Activated CD4-positive, alpha-beta T cell treated with anti-CD3 and anti-CD28 coated beads, Interleukin-2, amount 10 ng/mL, durations not matched to agents 24 days and 14 days (primary cell): Measurements from ENCODE around the gene CARD19. TPM values are rescaled to one million over a fixed set of nuclear protein-coding genes. Genes with fewer than 3 reads are reported as not detected.

ENCODE experiments used
- DNase-seq: peaks from one replicate; pipeline ENCODE4 v3.0.0; 2022
- H3K27ac Mint-ChIP-seq: one replicate; pipeline ENCODE4 v1.8.0; 2022; ENCODE audit warnings: mild to moderate bottlenecking, mixed read lengths
- H3K27me3 Mint-ChIP-seq: one replicate; pipeline ENCODE4 v1.8.0; 2022; ENCODE audit warnings: mixed read lengths
- H3K36me3 Mint-ChIP-seq: one replicate; pipeline ENCODE4 v1.8.0; 2022; ENCODE audit warnings: low read depth, mild to moderate bottlenecking, mixed read lengths
- H3K4me1 Mint-ChIP-seq: one replicate; pipeline ENCODE4 v1.8.0; 2021; ENCODE audit warnings: mixed read lengths
- H3K4me3 Mint-ChIP-seq: one replicate; pipeline ENCODE4 v1.8.0; 2022; ENCODE audit warnings: mild to moderate bottlenecking, moderate library complexity, mixed read lengths
- H3K9me3 Mint-ChIP-seq: one replicate; pipeline ENCODE4 v1.8.0; 2021; ENCODE audit warnings: mixed read lengths
- intact Hi-C: fragments of 100-400 bp; cut with micrococcal nuclease; formaldehyde crosslinking; loops from one replicate; pipeline ENCODE4 v1.15.1; 2023
- total RNA-seq: library from RNA; stranded (reverse); gene quantifications from 2 replicates; pipeline ENCODE4 v1.2.3, GENCODE V29; 2022

The CARD19 gene
- total RNA-seq, 1 donor from 2014 or later, result 44.0 TPM

DNA sequence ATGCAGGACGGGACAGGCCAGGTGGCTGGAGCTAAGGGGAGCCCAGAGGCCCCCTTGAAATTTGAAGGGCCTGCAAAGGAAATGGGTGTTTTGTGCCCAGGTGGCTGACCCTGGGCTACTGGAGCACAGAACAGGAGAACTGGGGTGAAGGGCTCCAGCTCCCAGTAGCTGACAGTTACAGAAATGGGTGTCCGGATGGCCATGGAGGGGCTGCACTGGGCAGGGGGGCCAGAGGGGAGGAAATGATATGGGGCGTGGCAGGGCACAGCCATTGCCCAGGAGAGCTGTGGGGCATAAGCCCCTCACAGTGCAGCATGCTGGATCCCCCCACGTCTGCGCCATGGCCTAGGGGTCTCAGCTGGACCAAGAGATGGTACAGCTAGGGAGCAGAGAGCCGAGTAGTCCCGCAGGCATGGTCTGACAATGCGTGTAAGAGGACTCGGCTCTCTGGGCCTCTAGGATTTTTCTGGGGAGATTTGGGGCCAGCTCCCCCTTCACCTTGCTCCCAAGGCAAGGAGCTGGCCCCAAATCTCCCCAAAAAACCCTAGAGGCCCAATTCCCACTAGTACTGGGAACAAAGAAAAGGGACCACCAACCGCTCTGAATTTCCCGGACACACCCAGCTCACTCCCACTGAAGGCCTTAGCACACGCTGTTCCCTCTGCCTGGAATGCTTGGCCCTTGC lies 7.9 kb upstream of the CARD19 start:
- H3K36me3 Mint-ChIP-seq, result peaks cover 67% of the 10 kb centered on the region
- DNase-seq, result no peak
- no peak overlapping the region for H3K4me3 Mint-ChIP-seq
- intact Hi-C loops, result no loop called here
- H3K9me3 Mint-ChIP-seq, result peaks cover 5% of the 10 kb centered on the region
- H3K4me1 Mint-ChIP-seq, result peaks cover 43% of the 10 kb centered on the region
- H3K27ac Mint-ChIP-seq, result no peak overlapping the region
- no peaks in the 10 kb centered on the region for H3K27me3 Mint-ChIP-seq

DNA sequence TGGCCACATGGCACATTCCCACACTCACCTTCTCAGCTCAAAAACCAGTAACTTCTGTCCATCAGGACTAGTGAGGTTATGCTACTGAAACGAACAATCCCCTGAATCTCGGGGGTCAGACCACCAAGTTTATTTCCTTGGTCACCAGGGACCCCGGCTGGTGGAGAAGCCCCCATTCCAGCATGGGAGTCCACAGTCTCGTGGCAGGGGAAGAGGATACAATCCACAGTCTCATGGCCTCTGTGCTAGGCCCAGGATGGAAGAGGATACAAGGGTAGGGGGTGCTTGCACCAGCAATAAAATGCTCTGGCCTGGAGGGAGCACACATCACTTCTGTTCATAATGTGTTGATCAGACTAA lies 7.4 kb upstream of the CARD19 start:
- Mint-ChIP-seq H3K9me3 (peaks cover 5% of the 10 kb centered on the region), H3K27me3 (no peaks in the 10 kb centered on the region), H3K4me1 (peaks cover 45% of the 10 kb centered on the region), H3K4me3 (no peak overlapping the region), H3K27ac (no peak overlapping the region), H3K36me3 (peaks cover 66% of the 10 kb centered on the region)
- DNase-seq, result no peak
- intact Hi-C loops, result no loop called here

DNA sequence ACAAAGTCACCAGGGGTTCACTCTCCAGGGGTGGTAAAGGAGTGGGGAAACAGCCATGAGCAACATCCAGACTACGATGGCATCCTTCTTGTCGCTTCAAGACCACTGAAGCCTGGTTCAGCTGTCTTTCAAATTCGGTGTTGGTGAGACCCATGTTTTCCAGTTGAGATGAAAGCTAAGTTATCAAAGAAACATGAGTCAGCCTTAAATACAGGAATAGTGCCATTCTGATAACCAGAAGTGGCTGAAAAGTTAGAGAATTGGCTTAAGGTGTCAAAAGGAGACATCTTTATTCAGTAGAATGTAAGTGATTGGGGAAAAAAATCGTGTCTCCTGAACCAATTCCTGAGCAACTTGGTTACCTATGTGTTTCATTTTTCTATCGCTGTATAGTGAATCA lies 7.0 kb upstream of the CARD19 start:
- no peak for DNase-seq
- peak overlapping the region; percentile 39 for H3K27ac Mint-ChIP-seq
- intact Hi-C loops, result no loop called here
- peaks cover 63% of the 10 kb centered on the region for H3K36me3 Mint-ChIP-seq
- no peak overlapping the region for H3K4me3 Mint-ChIP-seq
- H3K4me1 Mint-ChIP-seq, result peaks cover 46% of the 10 kb centered on the region
- no peaks in the 10 kb centered on the region for H3K27me3 Mint-ChIP-seq
- peaks cover 5% of the 10 kb centered on the region for H3K9me3 Mint-ChIP-seq

DNA sequence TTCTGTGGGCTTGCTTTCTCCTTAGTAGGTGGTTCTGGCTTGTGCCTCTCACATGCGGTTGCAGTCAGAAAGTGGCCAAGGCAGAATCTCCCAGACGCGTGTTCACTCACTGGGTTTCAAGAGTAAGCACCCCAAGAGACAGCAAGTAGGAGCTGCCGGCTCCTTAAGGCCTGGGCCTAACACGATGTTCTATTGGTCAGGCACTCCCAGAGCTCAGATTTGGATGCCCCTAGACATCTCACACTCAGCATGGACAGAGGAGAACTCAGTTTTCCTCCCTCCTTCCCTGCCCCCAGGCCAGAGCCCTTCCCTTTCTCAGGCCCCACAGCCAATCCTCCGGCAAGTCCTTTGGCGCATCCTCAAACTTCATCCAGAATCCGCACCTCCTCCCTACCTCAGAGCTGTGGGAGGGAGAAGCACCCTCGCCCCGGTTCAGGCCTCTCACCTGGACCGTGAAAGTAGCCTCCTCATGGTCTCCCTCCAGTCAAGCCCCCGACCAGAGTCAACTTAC lies 6.5 kb upstream of the CARD19 start:
- Mint-ChIP-seq H3K36me3 (peaks cover 62% of the 10 kb centered on the region), H3K27me3 (no peaks in the 10 kb centered on the region), H3K27ac (peak overlapping the region; percentile 59), H3K4me3 (no peak overlapping the region), H3K4me1 (peaks cover 49% of the 10 kb centered on the region), H3K9me3 (peaks cover 5% of the 10 kb centered on the region)
- no peak for DNase-seq
- intact Hi-C loops, result no loop called here

DNA sequence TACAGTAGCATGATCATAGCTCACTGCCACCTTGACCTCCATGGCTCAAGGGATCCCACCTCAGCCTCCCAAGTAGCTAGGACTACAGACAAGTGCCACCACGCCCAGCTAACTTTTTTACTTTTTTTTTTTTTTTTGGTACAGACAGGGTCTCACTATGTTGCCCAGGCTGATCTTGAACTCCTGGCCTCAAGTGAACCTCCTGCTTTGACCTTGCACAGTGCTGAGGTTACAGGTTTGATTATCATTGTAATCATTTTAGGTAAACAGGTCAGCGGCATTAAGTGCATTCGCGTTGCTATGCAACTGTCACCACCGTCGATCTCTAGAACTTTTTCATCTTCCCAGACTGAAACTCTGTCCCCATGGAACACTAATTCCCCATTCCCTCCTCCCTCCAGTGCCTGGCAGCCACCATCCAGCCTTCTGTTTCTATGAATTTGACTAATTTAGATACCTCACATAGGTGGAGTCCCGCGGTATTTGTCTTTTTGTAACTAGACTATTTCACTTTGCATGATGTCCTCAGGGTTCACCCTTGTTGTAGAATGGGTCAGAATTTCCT lies 5.8 kb upstream of the CARD19 start:
- no peak for DNase-seq
- peaks cover 59% of the 10 kb centered on the region for H3K36me3 Mint-ChIP-seq
- no peak overlapping the region for H3K4me3 Mint-ChIP-seq
- peak overlapping the region; percentile 78 for H3K27ac Mint-ChIP-seq
- peaks cover 5% of the 10 kb centered on the region for H3K9me3 Mint-ChIP-seq
- H3K27me3 Mint-ChIP-seq, result no peaks in the 10 kb centered on the region
- H3K4me1 Mint-ChIP-seq, result peaks cover 55% of the 10 kb centered on the region
- intact Hi-C loops, result no loop called here

DNA sequence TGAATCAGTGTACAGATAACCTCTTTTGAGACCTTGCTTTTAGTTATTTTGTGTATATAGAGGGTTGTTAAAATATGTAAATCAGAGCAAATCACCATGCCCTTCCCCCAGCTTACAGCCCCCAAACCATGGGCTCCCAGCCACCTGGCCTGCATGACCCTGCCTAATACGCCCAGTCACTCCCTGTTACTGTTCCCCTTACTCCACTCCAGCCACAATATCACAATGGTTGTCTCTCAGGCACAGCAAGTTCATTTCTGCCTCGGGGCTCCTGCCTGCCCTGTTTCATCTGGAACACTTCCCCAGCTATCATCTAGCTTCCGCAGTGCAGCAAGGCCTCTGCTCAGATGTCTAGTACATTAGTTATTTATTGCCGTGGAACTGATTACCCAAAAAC lies 5.0 kb upstream of the CARD19 start:
- H3K27me3 Mint-ChIP-seq, result no peaks in the 10 kb centered on the region
- H3K27ac Mint-ChIP-seq, result peak overlapping the region; percentile 98
- DNase-seq, result no peak
- H3K36me3 Mint-ChIP-seq, result peaks cover 50% of the 10 kb centered on the region
- intact Hi-C loops, result loop anchor here (1.0 kb wide), 1 partner anchor 8 kb away; no protein-coding TSS in a partner anchor
- H3K4me1 Mint-ChIP-seq, result peaks cover 52% of the 10 kb centered on the region
- peaks cover 5% of the 10 kb centered on the region for H3K9me3 Mint-ChIP-seq
- peak overlapping the region; percentile 71 for H3K4me3 Mint-ChIP-seq

GRCh38 chr9:93091453-93092081 lies 4.5 kb upstream of the CARD19 start:
- H3K9me3 Mint-ChIP-seq, result peaks cover 5% of the 10 kb centered on the region
- peak overlapping the region; percentile 71 for H3K4me3 Mint-ChIP-seq
- peak; percentile 75 for DNase-seq
- intact Hi-C loops, result loop anchor here (1.0 kb wide), 1 partner anchor 8 kb away; no protein-coding TSS in a partner anchor
- H3K27ac Mint-ChIP-seq, result peak overlapping the region; percentile 98
- H3K36me3 Mint-ChIP-seq, result peaks cover 47% of the 10 kb centered on the region
- peaks cover 51% of the 10 kb centered on the region for H3K4me1 Mint-ChIP-seq
- H3K27me3 Mint-ChIP-seq, result no peaks in the 10 kb centered on the region

GRCh38 chr9:93092251-93092991 lies 3.6 kb upstream of the CARD19 start:
- H3K27me3 Mint-ChIP-seq, result no peaks in the 10 kb centered on the region
- H3K27ac Mint-ChIP-seq, result peak overlapping the region; percentile 98
- H3K9me3 Mint-ChIP-seq, result peaks cover 5% of the 10 kb centered on the region
- no peak for DNase-seq
- intact Hi-C loops, result no loop called here
- peaks cover 40% of the 10 kb centered on the region for H3K36me3 Mint-ChIP-seq
- H3K4me1 Mint-ChIP-seq, result peaks cover 55% of the 10 kb centered on the region
- H3K4me3 Mint-ChIP-seq, result peak overlapping the region; percentile 26

DNA sequence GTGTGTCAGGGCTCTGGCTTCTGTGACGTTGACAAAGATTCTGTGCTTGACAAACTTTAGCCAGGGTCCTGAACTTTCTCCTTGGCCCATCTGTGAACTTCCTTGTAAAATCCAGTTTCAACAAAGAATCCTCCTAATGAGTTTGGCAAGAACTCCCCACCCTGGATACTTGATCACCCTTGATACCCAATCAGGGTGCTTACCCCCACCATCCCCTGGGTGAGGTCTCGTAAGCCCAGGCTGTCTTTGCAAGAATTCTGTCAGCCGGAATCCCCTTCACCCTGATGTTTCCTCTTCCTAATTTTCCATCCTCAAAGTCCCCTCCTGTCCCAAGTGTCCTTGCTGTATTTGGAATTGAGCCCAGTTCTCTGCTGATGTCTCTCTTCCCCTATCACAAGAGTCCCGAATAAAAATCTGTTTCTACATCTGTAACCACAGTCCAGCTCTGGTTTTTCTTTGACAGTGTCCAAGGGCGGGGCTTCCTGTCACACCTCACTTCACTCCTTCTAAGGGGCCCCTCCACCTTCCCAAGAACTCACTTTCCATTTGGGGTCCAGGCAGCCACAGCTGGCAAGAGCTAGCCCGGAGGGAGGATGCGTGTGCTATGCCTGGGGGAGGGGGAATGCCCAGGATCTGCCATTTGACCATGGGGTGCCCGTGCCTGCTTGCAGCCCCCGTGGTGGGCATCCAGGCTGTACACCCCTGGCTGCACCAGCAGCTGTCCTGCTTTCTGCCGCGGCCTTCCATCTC lies 2.7 kb upstream of the CARD19 start:
- Mint-ChIP-seq H3K4me1 (peaks cover 64% of the 10 kb centered on the region), H3K27ac (peak overlapping the region; percentile 98), H3K36me3 (peaks cover 35% of the 10 kb centered on the region), H3K9me3 (peaks cover 5% of the 10 kb centered on the region), H3K4me3 (peak overlapping the region; percentile 79), H3K27me3 (no peaks in the 10 kb centered on the region)
- DNase-seq, result peak; percentile 74
- intact Hi-C loops, result no loop called here

DNA sequence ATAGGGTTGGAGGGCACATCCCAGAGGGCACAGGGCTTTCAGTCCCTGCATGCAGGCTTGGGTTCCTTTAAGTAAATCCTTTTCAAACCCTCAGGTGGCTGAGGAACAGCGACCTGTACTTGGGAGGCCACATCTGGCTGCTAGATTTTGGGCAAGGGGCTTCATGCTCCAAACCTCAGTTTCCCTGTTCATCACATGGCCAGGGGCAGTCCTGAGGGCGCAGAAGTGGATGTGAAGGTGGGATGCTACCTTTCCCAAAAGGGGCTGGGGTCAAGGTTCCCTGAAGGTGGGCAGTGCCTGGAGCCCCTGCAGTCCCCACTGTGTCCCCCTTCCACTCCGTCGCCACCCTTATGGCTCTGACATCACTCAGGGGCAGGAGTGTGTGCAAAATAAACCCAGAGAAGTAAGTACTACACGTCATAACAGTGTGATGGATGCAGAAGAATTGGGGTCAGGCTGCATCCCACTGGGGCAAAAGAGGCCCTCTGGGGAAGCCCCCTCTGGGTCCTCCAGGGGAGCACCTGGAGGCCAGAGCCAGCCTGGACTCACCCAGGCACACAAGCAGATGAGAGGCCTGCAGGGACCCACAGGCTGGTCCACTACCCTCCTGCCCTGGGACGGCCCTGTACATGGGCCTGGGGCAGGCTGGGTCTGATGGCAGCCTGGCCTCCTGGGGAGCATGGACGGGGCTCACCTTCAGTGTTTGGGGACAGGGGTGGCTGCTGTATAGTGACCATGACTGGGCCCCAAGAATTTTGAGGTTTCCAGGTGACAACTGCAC lies 1.9 kb upstream of the CARD19 start:
- Mint-ChIP-seq H3K4me3 (peak overlapping the region; percentile 79), H3K36me3 (peaks cover 28% of the 10 kb centered on the region), H3K4me1 (peaks cover 67% of the 10 kb centered on the region), H3K27ac (peak overlapping the region; percentile 98), H3K27me3 (no peaks in the 10 kb centered on the region), H3K9me3 (peaks cover 5% of the 10 kb centered on the region)
- intact Hi-C loops, result no loop called here
- no peak for DNase-seq

- no peaks in the 10 kb centered on the region for H3K27me3 Mint-ChIP-seq
Observed at GRCh38 chr9:93094658-93095204, 1.3 kb upstream of the CARD19 start.

More at GRCh38 chr9:93094658-93095204, 1.3 kb upstream of the CARD19 start:
- DNase-seq, result peak; percentile 75
- peaks cover 66% of the 10 kb centered on the region for H3K4me1 Mint-ChIP-seq
- peak overlapping the region; percentile 98 for H3K27ac Mint-ChIP-seq
- peaks cover 5% of the 10 kb centered on the region for H3K9me3 Mint-ChIP-seq
- peak overlapping the region; percentile 79 for H3K4me3 Mint-ChIP-seq
- H3K36me3 Mint-ChIP-seq, result peaks cover 22% of the 10 kb centered on the region
- intact Hi-C loops, result loop anchor here (1.0 kb wide), 4 partner anchors 30 to 359 kb away; partner anchors contain the start of gene FAM120AOS
